A549 (cell line): ENCODE data around the gene TGFBRAP1. TPM values are rescaled to one million over a fixed set of nuclear protein-coding genes. Genes with fewer than 3 reads are reported as not detected.

ENCODE experiments used
- ATAC-seq, 2 experiments: fragments of 200-7000 bp in 1 of 2; fragments of >200 bp in 1 of 2; cut with Nextera tagmentation in 1 of 2; cut with Tn5 transposase in 1 of 2; 3 replicates each; pipeline versions ENCODE4 v1.8.0 to v1.9.1; 2018 to 2020; ENCODE audit warnings: mild to moderate bottlenecking in 1 of 2, moderate library complexity in 1 of 2
- CTCF ChIA-PET: fragments of 300-600 bp; sonication (Branson Sonifier 250); formaldehyde crosslinking; extraction: SDS; loops from one replicate; lab custom pipeline; 2021; ENCODE audit warnings: antibody characterized with exemption, inconsistent platforms; lab: Yijun Ruan, JAX
- POLR2A ChIA-PET: fragments of 350-600 bp; formaldehyde crosslinking; extraction: SDS; loops from one replicate; lab custom pipeline; 2021; ENCODE audit warnings: antibody characterized with exemption, inconsistent platforms; lab: Yijun Ruan, JAX
- DNase-seq, 2 experiments: peaks; one replicate each; pipeline versions ENCODE4 v3.0.0 to v3.0.0-alpha.2; 2011 to 2016; ENCODE audit warnings: low read depth in 1 of 2, low spot score in 1 of 2
- FAIRE-seq: peaks from 2 replicates; lab custom pipeline; 2011; peaks lifted over from hg19 to GRCh38; lab: Jason Lieb, UNC
- H3K27ac ChIP-seq, 2 experiments: fragments of >200 bp; sonication (Bioruptor Twin); formaldehyde crosslinking; 3 replicates each; pipeline ENCODE4 v1.5.1; 2016 to 2017
- H3K4me1 ChIP-seq: fragments of >200 bp; sonication (Bioruptor Twin); formaldehyde crosslinking; 3 replicates; pipeline ENCODE4 v1.6.1; 2016
- H3K4me2 ChIP-seq: fragments of >200 bp; sonication (Bioruptor Twin); formaldehyde crosslinking; 3 replicates; pipeline ENCODE4 v1.6.1; 2016
- H3K4me3 ChIP-seq: fragments of >200 bp; sonication (Bioruptor Twin); formaldehyde crosslinking; 3 replicates; pipeline ENCODE4 v1.5.1; 2016
- H3K9me3 ChIP-seq: fragments of >200 bp; sonication (Bioruptor Twin); formaldehyde crosslinking; 3 replicates; pipeline ENCODE4 v1.6.1; 2016
- CHD4 ChIP-seq: fragments of 200-600 bp; sonication (generic); IDR thresholded peaks from 2 replicates; pipeline ENCODE4 v1.6.1; 2016; ENCODE audit warnings: antibody characterized with exemption, mild to moderate bottlenecking, borderline replicate concordance
- EHF ChIP-seq: fragments of 250-450 bp; sonication (Bioruptor Pico); IDR thresholded peaks from 2 replicates; pipeline ENCODE4 v1.5.0; 2020; ENCODE audit warnings: mild to moderate bottlenecking
- EHMT2 ChIP-seq: fragments of 200-600 bp; sonication (generic); IDR thresholded peaks from 2 replicates; pipeline ENCODE4 v1.6.1; 2016; ENCODE audit warnings: antibody characterized with exemption, low read depth, mild to moderate bottlenecking, moderate library complexity
- EP300 ChIP-seq, 2 experiments: fragments of >200 bp; sonication (Bioruptor Twin); formaldehyde crosslinking; IDR thresholded peaks; 2 replicates in 1 of 2; 3 replicates in 1 of 2; pipeline ENCODE4 v1.6.1; 2016 to 2017
- FOSB ChIP-seq: fragments of 250-450 bp; sonication (Bioruptor Pico); IDR thresholded peaks from 2 replicates; pipeline ENCODE4 v1.5.0; 2020; ENCODE audit warnings: mild to moderate bottlenecking, moderate library complexity
- HDAC2 ChIP-seq: fragments of 200-600 bp; sonication (generic); IDR thresholded peaks from 2 replicates; pipeline ENCODE4 v1.6.1; 2016
- HEYL ChIP-seq: fragments of 250-450 bp; sonication (Bioruptor Pico); IDR thresholded peaks from 2 replicates; pipeline ENCODE4 v1.8.0; 2021; ENCODE audit warnings: mild to moderate bottlenecking, moderate library complexity
- HOXA7 ChIP-seq: fragments of 250-450 bp; sonication (Bioruptor Pico); IDR thresholded peaks from 2 replicates; pipeline ENCODE4 v1.5.0; 2020; ENCODE audit warnings: mild to moderate bottlenecking, moderate library complexity
- HOXB13 ChIP-seq: fragments of 250-450 bp; sonication (Bioruptor Pico); IDR thresholded peaks from 2 replicates; pipeline ENCODE4 v1.5.0; 2020; ENCODE audit warnings: low read depth, mild to moderate bottlenecking, moderate library complexity
- KDM1A ChIP-seq: fragments of 200-600 bp; sonication (generic); IDR thresholded peaks from 2 replicates; pipeline ENCODE4 v1.6.1; 2016; ENCODE audit warnings: low read depth, mild to moderate bottlenecking
- NFE2L2 ChIP-seq: fragments of 150-350 bp; conservative IDR thresholded peaks from 2 replicates; pipeline ENCODE4 v1.6.1; 2014; ENCODE audit warnings: low read length
- RARB ChIP-seq: fragments of 250-450 bp; sonication (Bioruptor Pico); IDR thresholded peaks from 2 replicates; pipeline ENCODE4 v1.8.0; 2021; ENCODE audit warnings: mild to moderate bottlenecking, moderate library complexity
- SMC3 ChIP-seq: fragments of >200 bp; sonication (Bioruptor Twin); formaldehyde crosslinking; IDR thresholded peaks from 3 replicates; pipeline ENCODE4 v1.6.1; 2018; ENCODE audit warnings: inconsistent platforms
- SREBF2 ChIP-seq: fragments of 450-650 bp; IDR thresholded peaks from 2 replicates; pipeline ENCODE4 v1.6.1; 2014; ENCODE audit warnings: mild to moderate bottlenecking, moderate library complexity
- TFCP2L1 ChIP-seq: fragments of 250-450 bp; sonication (Bioruptor Pico); IDR thresholded peaks from 2 replicates; pipeline ENCODE4 v1.5.0; 2021; ENCODE audit warnings: mild to moderate bottlenecking
- ZC3H11A ChIP-seq: fragments of 450-650 bp; IDR thresholded peaks from 2 replicates; pipeline ENCODE4 v1.6.1; 2014; ENCODE audit warnings: antibody characterized with exemption, mild to moderate bottlenecking
- ZFP36 ChIP-seq: fragments of 450-650 bp; IDR thresholded peaks from 2 replicates; pipeline ENCODE4 v1.6.1; 2014; ENCODE audit warnings: borderline replicate concordance; ENCODE audit not compliant: partially characterized antibody
- ZNF302 ChIP-seq: fragments of 250-450 bp; sonication (Bioruptor Pico); IDR thresholded peaks from 2 replicates; pipeline ENCODE4 v1.9.0; 2021; ENCODE audit warnings: inconsistent platforms, mild to moderate bottlenecking, moderate library complexity
- ZSCAN20 ChIP-seq: fragments of 250-450 bp; sonication (Bioruptor Pico); IDR thresholded peaks from 2 replicates; pipeline ENCODE4 v1.8.0; 2022; ENCODE audit warnings: mild to moderate bottlenecking, moderate library complexity
- WGBS: methylation state at CpG from one replicate; pipeline ENCODE4 v1.1.6; 2017; ENCODE audit errors: missing lambda C conversion rate; 5-methylcytosine and 5-hydroxymethylcytosine counted together
- polyA plus RNA-seq, 4 experiments: library from polyadenylated mRNA; depleted of rRNA in 3 of 4; stranded (reverse); fragments of >200 nt; fragmentation: RNase III in 1 of 4; extraction: RNeasy Plus Mini Kit Qiagen cat#74134 plus additional on column Dnase treatment in 1 of 4; gene quantifications; 2 replicates in 3 of 4; 3 replicates in 1 of 4; pipeline ENCODE4 v1.2.3, GENCODE V29; 2011 to 2017
- TF ChIP-seq, protein P1 (sequence below): IDR thresholded peaks from 2 replicates; pipeline ENCODE4 v1.6.1; 2012
- TF ChIP-seq, protein P2 (sequence below): fragments of 450-650 bp; IDR thresholded peaks from 2 replicates; pipeline ENCODE4 v1.6.1; 2014; ENCODE audit warnings: antibody characterized with exemption
- TF ChIP-seq, protein P3 (sequence below): IDR thresholded peaks from 2 replicates; pipeline ENCODE4 v1.6.1; 2012
- TF ChIP-seq, protein P4 (sequence below): fragments of 250-450 bp; sonication (Bioruptor Pico); IDR thresholded peaks from 2 replicates; pipeline ENCODE4 v1.5.0; 2020; ENCODE audit warnings: low read depth, mild to moderate bottlenecking, moderate library complexity
- TF ChIP-seq, protein P5 (sequence below): fragments of 200-600 bp; sonication (generic); IDR thresholded peaks from 2 replicates; pipeline ENCODE4 v1.6.1; 2016; ENCODE audit warnings: antibody characterized with exemption, mild to moderate bottlenecking, moderate library complexity

TGFBRAP1 gene
- polyA plus RNA-seq, 2 of the 4 experiments (the other 2 are of a cell fraction) = 9.0 to 13.7 TPM

DNA sequence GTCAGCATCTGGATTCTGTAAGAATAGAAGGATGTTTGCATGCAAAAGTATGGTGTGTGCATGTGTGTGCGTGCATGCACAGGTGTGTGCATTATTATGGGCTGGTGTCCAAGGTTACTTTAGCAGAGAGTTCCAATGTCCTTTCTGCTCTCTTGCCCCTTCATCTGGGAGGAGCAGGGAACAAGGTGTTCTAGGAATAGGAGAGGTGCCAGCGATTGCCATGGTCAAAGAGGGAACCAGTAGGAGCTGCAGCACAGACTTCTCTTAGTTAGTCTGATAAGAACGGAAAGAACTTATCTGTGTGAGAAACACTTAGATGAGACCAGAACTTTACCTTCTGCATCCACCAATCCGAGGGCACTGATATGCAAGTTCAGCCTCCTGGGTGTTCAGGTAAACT is 79.6 kb downstream of the TGFBRAP1 start:
- Histone ChIP-seq H3K4me2 (no peak overlapping the region), H3K27ac (no peak overlapping the region), H3K9me3 (no peaks in the 10 kb centered on the region)
- peak in 1 of 2 experiments; percentile 39; a peak in 1 of 6 replicates for ATAC-seq
- TF ChIP-seq FOSB (CRISPR knock-in tag) (no peak), ZC3H11A (no peak), NFE2L2 (no peak), ZNF302 (no peak), HOXB13 (CRISPR knock-in tag) (no peak), SMC3 (no peak), CHD4 (no peak), KDM1A (no peak)
- TF ChIP-seq, all 56 proteins: peak for 0
- ChIA-PET CTCF (no interaction called here), POLR2A (no interaction called here)
- FAIRE-seq = no peak
- Histone ChIP-seq H3K4me1 (no peaks in the 10 kb centered on the region), H3K4me3 (no peak overlapping the region)
- WGBS = 26% methylated on average over 4 of the region's 4 CpGs
- no peak for DNase-seq

DNA sequence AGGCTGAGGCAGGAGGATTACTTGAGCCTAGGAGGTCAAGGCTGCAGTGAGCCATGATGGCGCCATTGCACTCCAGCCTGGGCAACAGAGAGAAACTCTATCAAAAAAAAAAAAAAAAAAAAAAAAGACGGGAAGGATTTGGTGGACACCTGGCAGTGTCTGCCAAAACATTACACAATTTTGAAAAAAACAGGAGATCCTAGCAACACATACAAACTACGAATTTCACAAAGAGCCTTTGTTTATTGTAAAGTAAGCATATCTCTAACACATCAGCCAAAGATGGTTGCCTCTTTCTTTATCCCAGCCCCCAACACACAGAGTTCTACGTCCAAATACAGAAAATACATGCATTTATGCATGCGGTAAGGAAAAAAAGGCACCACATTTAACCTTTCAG is 80.4 kb downstream of the TGFBRAP1 start:
- Histone ChIP-seq H3K4me1 (no peaks in the 10 kb centered on the region), H3K27ac (no peak overlapping the region), H3K9me3 (no peaks in the 10 kb centered on the region), H3K4me3 (no peak overlapping the region), H3K4me2 (no peak overlapping the region)
- FAIRE-seq (no peak), DNase-seq (no peak), ATAC-seq (no peak)
- CTCF ChIA-PET = no interaction called here
- POLR2A ChIA-PET = no interaction called here
- 27% methylated on average over 5 of the region's 5 CpGs for WGBS
- TF ChIP-seq HEYL (CRISPR knock-in tag) = no peak
- TF ChIP-seq KDM1A = no peak
- TF ChIP-seq, protein P1, sequence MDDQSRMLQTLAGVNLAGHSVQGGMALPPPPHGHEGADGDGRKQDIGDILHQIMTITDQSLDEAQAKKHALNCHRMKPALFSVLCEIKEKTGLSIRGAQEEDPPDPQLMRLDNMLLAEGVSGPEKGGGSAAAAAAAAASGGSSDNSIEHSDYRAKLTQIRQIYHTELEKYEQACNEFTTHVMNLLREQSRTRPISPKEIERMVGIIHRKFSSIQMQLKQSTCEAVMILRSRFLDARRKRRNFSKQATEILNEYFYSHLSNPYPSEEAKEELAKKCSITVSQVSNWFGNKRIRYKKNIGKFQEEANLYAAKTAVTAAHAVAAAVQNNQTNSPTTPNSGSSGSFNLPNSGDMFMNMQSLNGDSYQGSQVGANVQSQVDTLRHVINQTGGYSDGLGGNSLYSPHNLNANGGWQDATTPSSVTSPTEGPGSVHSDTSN = no peak
- no peak for TF ChIP-seq TFCP2L1
- TF ChIP-seq HOXA7 (CRISPR knock-in tag) = no peak
- TF ChIP-seq, protein P2, sequence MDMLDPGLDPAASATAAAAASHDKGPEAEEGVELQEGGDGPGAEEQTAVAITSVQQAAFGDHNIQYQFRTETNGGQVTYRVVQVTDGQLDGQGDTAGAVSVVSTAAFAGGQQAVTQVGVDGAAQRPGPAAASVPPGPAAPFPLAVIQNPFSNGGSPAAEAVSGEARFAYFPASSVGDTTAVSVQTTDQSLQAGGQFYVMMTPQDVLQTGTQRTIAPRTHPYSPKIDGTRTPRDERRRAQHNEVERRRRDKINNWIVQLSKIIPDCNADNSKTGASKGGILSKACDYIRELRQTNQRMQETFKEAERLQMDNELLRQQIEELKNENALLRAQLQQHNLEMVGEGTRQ = no peak
- TF ChIP-seq, protein P3, sequence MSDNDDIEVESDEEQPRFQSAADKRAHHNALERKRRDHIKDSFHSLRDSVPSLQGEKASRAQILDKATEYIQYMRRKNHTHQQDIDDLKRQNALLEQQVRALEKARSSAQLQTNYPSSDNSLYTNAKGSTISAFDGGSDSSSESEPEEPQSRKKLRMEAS = no peak
- TF ChIP-seq EHMT2 = no peak
- TF ChIP-seq EP300 (IDR thresholded peaks at IDR 0.05) = no peak
- TF ChIP-seq RARB (CRISPR knock-in tag) = no peak
- TF ChIP-seq, protein P4, sequence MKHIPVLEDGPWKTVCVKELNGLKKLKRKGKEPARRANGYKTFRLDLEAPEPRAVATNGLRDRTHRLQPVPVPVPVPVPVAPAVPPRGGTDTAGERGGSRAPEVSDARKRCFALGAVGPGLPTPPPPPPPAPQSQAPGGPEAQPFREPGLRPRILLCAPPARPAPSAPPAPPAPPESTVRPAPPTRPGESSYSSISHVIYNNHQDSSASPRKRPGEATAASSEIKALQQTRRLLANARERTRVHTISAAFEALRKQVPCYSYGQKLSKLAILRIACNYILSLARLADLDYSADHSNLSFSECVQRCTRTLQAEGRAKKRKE = no peak
- TF ChIP-seq, protein P5, sequence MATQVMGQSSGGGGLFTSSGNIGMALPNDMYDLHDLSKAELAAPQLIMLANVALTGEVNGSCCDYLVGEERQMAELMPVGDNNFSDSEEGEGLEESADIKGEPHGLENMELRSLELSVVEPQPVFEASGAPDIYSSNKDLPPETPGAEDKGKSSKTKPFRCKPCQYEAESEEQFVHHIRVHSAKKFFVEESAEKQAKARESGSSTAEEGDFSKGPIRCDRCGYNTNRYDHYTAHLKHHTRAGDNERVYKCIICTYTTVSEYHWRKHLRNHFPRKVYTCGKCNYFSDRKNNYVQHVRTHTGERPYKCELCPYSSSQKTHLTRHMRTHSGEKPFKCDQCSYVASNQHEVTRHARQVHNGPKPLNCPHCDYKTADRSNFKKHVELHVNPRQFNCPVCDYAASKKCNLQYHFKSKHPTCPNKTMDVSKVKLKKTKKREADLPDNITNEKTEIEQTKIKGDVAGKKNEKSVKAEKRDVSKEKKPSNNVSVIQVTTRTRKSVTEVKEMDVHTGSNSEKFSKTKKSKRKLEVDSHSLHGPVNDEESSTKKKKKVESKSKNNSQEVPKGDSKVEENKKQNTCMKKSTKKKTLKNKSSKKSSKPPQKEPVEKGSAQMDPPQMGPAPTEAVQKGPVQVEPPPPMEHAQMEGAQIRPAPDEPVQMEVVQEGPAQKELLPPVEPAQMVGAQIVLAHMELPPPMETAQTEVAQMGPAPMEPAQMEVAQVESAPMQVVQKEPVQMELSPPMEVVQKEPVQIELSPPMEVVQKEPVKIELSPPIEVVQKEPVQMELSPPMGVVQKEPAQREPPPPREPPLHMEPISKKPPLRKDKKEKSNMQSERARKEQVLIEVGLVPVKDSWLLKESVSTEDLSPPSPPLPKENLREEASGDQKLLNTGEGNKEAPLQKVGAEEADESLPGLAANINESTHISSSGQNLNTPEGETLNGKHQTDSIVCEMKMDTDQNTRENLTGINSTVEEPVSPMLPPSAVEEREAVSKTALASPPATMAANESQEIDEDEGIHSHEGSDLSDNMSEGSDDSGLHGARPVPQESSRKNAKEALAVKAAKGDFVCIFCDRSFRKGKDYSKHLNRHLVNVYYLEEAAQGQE = no peak
- no peak for TF ChIP-seq EHF (CRISPR knock-in tag)
- no peak for TF ChIP-seq SREBF2
- no peak for TF ChIP-seq ZSCAN20 (CRISPR knock-in tag)
- no peak for TF ChIP-seq ZFP36
- TF ChIP-seq HDAC2 = no peak
